Posterior cingulate gyrus (tissue), 11 donors: ENCODE measurements around the gene ERBIN.
"Not testable (repeated sequence)": the region's sequence is repeated elsewhere in the genome, so short reads cannot be mapped to it uniquely, and the experiment has no call there.

Source experiments
- DNase-seq, 10 donors: peaks; one replicate each; pipeline versions ENCODE4 v3.0.0 to v3.0.0-alpha.2; 2020 to 2021; ENCODE audit warnings: mixed read lengths in 3 of 10
- intact Hi-C: fragments of 100-400 bp; cut with DNase I; formaldehyde crosslinking; loops from one replicate; pipeline ENCODE4 v1.15.1; 2023

The ERBIN gene

GRCh38 chr5:65926276-65926783, at the start of gene ERBIN:
Gene ERBIN, plus strand, starts transcription at chr5:65926575. Its CDS starts 66,144 bp downstream, at chr5:65992719.
- intact Hi-C loops: loop anchor here (5.0 to 10.0 kb wide), 4 partner anchors 109 to 302 kb away; partner anchors contain the start of genes NLN, SGTB, SHLD3 and TRAPPC13
- DNase-seq: peak; percentile 40 to 91 (median 56)

- intact Hi-C loops: no loop called here
Measured at GRCh38 chr5:65876970-65877369, 49.4 kb upstream of the ERBIN start.

GRCh38 chr5:65879668-65880256, 46.6 kb upstream of the ERBIN start:
- DNase-seq, intact Hi-C loops: not testable (repeated sequence)

More at GRCh38 chr5:65876970-65877369, 49.4 kb upstream of the ERBIN start:
- no peak for DNase-seq

- intact Hi-C loops: no loop called here
- DNase-seq: no peak
Measured at GRCh38 chr5:65880496-65881072, 45.8 kb upstream of the ERBIN start.

GRCh38 chr5:65882278-65882677, 44.1 kb upstream of the ERBIN start:
- intact Hi-C loops: no loop called here
- no peak for DNase-seq

GRCh38 chr5:65883461-65883860, 42.9 kb upstream of the ERBIN start:
- intact Hi-C loops: no loop called here
- no peak for DNase-seq

DNA sequence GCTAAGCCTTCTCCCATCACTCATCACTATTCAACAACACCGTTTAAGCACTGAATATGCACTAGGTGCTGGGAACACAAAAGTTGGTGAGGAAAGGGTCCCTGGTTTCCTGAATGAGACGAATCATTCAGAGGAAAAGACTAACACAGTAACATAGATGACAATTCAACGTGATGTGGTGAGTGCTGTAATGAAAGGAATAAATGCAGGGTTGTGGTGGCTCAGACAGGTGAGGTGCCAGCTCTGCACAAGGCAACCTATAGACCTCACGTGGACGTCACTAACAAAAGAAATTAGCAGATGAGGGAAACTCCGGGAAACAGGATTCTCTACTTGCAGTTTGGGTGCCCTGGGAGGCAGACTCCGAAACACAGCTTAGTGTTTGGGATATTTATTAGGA, 40.0 kb upstream of the ERBIN start:
- intact Hi-C loops: no loop called here
- no peak for DNase-seq

DNA sequence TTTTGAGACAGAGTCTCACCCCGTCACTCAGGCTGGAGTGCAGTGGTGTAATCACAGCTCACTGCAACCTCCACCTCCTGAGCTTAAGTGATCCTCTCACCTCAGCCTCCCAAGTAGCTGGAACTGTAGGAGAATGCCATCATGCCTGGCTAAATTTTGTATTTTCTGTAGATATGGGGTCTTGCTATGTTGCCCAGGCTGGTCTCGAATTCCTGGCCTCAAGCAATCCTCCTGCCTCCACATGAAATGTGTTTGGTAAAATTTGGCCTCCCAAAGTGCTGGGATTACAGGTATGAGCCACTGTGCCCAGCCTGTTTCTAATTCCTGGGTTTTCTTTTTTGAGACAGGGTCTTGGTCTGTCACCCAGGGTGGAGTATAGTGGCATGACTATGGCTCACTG, 34.4 kb upstream of the ERBIN start:
- DNase-seq, intact Hi-C loops: not testable (repeated sequence)

GRCh38 chr5:65892801-65893200, 33.6 kb upstream of the ERBIN start:
- intact Hi-C loops: no loop called here
- no peak for DNase-seq

DNA sequence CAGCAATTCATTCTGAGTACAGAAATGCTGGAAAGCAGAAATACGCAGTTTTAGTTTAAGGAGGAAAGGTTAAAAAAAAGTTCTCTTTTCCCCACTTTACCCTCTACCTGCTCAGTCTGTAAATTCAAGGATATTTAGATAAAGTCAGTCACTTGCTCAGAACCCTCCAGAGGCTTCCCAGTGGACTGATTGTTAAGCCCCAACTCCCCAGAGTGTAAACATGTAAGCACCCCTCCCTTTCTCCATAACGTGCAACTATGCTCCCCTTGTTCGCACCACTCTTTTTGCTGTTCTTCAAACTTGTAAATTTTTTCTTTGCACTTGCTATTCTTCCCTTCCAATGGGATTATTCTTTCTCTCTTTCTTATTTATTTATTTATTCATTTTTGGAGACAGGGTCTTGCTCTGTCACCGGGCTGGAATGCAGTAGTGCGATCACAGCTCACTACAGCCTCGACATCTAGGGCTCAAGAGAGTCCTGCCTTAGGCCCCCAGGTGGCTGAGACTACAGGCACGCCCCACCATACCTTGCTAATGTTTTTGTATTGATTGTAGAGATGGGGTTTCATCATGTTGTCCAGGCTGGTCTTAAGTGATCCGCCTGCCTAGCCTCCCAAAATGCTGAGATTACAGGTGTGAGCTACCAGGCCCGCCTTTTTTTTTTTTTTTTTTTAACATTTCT, 32.5 kb upstream of the ERBIN start:
- intact Hi-C loops: no loop called here
- DNase-seq: no peak

DNA sequence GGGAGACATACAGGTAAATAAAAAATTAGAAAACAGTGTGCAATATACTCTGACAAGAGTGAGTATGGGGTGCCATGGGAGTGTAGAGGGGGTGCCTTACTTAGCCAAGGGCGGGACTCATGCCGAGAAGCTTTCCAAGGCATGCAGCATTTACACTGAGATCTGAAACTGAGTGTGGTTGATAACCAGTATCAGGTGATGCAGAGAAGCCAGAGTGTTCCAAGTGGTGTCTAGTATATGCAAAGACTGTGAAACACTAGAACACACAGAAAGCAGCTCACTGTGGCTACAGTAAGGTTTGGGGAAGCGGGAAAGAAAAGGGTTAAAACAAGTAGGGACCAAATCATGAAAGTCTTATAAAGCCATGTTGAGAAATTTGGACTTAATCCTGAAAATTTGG, 30.5 kb upstream of the ERBIN start:
- intact Hi-C loops: no loop called here
- no peak for DNase-seq

DNA sequence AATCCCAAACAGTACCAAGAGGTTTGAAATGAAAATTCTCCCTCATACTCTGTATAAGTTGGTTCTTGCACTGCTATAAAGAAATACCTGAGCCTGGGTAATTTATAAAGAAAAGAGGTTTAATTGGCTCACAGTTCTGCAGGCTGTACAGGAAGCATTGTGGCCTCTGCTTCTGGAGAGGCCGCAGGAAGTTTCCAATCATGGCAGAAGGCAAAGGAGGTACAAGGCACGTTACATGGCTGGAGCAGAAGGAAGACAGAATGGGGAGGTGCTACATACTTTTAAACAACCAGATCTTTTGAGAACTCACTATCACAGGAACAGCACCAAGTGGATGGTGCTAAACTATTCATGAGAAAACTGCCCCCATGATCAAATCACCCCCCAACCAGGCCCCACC, 25.6 kb upstream of the ERBIN start:
- no peak for DNase-seq
- intact Hi-C loops: no loop called here

DNA sequence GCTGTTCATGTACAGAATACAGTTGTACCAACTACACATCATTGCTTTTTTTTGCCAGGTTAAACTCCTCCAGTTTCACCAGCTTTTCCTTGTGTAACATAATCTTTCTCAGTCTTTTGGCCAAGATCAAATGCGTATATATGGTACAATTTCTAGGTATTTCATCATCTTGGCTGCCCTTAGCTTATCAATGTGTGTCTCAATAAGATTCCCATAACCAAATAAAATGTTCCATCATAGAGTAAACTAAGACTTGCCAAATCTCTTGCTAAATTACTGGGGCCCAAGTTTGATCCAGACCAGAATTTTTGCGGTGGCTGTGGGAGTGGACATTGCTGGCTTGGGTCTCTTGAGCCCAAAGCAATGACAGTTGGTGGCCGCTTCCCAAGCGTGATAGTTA, 24.3 kb upstream of the ERBIN start:
- no peak for DNase-seq
- intact Hi-C loops: no loop called here

GRCh38 chr5:65903581-65903980, 22.8 kb upstream of the ERBIN start:
- intact Hi-C loops: no loop called here
- no peak for DNase-seq

DNA sequence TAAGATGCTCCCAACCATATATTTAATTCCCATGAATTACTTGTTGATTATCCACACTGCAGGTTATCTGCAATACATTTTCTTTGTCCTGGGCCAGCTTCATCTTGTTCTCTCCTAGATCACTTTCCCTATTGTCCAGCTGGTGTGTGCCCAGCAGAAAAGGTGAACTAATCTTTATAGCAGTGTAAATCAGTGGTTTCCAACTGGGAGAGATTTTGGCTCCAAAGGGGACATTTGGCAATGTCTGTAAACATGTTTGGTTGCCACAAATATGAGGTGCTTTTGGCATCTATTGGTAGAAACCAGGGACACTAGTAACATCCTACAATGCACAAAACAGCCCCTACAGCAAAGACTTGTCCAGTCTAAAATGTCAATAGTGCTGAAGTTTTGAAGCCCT, 20.1 kb upstream of the ERBIN start:
- intact Hi-C loops: no loop called here
- DNase-seq: no peak

DNA sequence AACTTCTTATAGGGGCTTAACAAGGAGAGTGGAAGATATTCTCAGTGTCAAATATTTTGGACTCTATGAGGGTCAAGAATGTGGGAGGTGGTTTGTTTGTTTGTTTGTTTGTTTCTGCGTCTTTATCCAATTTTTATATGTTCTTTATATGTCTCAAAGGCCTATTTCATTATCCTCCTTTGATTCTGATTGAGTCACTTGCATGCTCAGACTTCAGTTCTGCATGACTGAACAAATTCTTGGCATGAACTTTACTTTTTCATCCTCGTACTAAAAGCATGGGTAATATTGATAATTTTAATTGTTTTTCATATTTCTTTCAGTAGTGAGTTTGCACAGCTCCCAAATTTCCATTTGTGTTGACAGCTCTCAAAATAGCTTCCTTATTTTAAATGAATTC, 19.2 kb upstream of the ERBIN start:
- DNase-seq: no peak
- intact Hi-C loops: no loop called here

- intact Hi-C loops: no loop called here
- no peak for DNase-seq
Measured at GRCh38 chr5:65910711-65911110, 15.7 kb upstream of the ERBIN start.

DNA sequence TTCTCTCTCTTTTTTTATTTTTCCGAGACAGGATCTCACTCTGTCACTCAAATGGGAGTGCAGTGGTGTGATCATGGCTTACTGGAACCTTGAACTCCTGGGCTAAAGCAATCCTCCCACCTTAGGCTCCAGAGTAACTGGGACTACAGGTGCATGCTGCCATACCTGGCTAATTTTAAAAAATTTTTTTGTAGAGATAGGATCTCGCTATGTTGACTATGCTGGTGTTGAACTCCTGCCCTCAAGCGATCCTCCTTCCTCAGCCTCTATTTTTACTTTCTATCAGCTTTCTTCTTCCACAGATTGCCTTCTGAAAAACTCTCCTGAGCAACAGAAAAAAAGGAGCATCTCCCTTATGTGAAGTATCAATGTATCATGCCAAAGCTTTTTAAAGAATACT, 14.1 kb upstream of the ERBIN start:
- intact Hi-C loops: no loop called here
- no peak for DNase-seq

GRCh38 chr5:65913519-65913918, 12.9 kb upstream of the ERBIN start:
- intact Hi-C loops: no loop called here
- DNase-seq: no peak

- intact Hi-C loops: no loop called here
- DNase-seq: no peak
Measured at GRCh38 chr5:65914641-65915196, 11.7 kb upstream of the ERBIN start.

DNA sequence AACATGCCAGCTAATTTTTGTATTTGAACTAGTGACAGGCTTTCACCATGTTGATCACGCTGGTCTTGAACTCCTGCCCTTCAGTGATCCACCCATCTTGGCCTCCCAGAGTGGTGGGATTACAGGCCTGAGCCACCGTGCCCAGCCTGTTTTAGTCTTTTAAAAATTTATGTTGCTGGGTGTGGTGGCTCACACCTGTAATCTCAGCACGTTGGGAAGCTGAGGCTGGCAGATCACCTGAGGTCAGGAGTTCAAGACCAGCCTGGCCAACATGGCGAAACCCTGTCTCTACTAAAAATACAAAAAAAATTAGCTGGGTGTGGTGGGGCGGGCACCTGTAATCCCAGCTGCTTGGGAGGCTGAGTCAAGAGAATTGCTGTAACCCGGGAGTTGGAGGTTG, 10.7 kb upstream of the ERBIN start:
- intact Hi-C loops, DNase-seq: not testable (repeated sequence)

DNA sequence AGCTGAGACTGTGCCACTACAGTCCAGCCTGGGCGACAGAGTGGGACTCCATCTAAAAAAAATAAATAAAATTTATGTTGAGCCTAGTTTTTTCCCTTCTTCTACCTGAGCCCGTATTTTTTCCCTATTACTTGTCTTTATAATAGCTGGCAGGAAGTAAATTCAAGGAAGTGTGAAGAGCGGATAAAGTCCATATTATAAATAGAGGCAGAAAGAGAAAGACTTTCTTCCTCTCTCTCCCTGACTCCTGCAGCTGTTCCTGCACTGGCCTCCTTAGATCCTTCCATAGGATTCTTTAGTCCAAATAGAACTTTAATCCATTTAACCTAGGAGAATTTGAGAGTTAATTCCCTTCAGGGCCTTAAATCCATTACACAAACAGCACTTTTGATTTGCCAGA, 10.3 kb upstream of the ERBIN start:
- intact Hi-C loops: no loop called here
- no peak for DNase-seq
